Caki2 (cell line): Measurements from ENCODE around the gene AVPI1. TPM values are rescaled to one million over a fixed set of nuclear protein-coding genes. Genes with fewer than 3 reads are reported as not detected.
"Not testable (repeated sequence)": the region's sequence is repeated elsewhere in the genome, so short reads cannot be mapped to it uniquely, and the experiment has no call there.

Source experiments
- DNase-seq: peaks from one replicate; pipeline ENCODE4 v3.0.0-alpha.2; 2015; ENCODE audit warnings: low read depth
- in situ Hi-C: cut with HindIII; loops from 2 replicates; pipeline ENCODE4 v1.10.0; 2016; ENCODE audit warnings: low sequenced_read_pairs, low pct_unique_long_range_greater_than_20kb, mixed read lengths
- total RNA-seq: library from RNA; depleted of rRNA; stranded (reverse); fragments of >200 nt; shearing (Covaris generic); gene quantifications from 2 replicates; pipeline ENCODE4 v1.2.3, GENCODE V29; 2014; ENCODE audit warnings: low replicate concordance

The AVPI1 gene
- total RNA-seq, 1 experiment from 2014 or later, result 46.1 TPM

DNA sequence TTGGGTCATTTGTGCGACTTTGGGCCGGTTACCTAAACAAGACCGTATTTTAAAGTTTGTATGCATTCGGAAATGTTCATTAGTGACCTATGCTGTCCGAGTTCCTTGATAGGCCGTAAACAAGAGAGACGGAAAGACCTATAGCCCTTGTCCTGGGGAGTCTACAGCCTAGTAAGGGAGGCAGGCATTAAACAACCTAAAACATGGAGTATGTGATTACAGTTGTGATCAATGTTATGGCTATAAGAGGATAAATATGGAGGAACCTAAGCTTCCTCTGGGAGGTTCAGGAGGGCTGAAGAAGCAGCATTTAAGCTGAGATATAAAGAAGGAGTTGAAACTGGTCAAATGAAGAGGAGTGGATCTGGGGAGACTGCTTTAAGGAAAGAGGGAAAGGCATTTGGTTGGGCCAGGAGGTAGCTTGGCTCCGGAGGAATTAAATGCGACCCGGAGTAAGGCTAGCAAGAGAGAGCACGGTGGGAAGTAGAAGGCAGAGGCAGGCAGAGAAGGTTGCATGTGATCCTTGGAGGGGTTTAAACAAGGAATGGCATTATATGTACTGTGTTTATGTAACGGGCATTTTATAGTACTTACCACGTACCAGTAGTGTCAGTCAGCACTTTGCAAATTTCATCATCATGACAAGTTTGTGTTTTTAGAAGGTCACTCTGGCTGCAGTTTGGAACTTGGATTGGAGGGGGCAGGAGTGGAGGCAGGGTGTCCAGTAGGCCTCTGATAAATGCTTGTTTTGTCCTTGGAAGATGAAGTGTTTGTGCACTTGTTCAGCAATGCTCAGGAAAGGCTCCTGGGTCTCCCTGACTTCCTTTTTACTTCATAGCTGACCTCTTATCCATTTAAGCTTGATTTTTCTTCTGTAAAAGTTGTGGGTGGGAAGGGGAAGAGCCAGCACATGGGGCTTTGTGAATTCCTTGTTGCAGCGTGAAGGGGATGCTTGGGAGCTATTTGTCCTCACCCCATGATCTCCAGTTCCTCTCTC is 1.0 kb upstream of the AVPI1 start:
- in situ Hi-C loops, result no loop called here
- peak; percentile 66 for DNase-seq

DNA sequence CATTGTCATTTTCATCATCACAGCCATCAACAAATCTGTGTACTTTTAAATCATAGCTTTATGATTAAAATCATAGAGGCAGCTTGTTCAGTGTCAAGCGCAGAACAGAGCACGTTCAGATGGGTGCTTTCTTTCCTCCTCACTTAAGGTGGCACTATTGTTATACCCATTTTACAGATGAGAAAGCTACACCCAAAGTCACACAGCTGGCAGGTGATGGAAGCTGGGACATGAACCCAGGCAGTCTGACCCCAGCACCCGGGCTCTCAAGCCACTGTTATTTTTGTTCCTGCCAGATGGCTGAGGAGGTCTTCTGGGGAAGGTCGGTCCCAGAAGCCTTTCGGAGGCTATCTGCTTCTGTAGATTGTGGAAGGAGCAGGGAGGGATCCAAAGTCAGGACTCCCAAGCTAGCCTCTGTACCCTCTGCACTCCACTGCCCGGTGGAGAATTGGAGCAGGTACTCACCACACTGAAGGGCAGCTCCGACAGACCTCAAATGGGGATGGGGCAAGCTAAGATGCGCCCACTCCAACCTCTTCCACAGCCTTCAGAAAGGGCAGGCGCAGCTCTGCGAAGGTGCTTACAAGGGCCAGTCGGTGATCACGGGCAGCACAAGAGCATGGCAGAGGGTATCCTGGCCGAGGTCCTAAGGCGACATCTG is 610 bp downstream of the AVPI1 start:
- in situ Hi-C loops, result no loop called here
- peak; percentile 37 for DNase-seq

DNA sequence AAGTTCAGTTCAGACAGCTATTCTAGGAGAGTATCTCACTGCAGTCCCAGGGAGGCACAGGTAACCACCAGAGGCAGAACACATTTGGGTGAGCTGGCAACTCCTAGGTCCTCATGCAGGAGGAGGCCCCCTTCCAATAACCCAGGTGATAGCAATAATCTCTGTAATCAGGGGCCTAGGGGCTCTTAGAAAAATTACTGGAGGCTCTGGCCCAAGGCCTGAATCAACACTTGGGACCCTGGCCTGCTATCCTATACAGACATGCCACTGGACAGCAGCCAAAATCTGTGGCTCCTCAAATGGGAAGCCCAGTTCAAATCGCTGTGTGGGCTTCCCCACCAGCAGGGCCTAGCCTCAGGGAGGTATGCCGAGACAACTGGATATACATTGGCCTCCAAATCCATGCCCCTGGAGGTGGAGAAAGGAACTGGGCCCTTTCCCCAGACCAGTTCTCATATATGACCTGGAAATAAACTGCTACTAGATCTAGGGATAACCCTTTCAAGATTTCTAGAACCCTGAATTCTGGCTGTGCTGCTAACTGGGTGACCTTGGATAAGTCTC is 1.6 kb downstream of the AVPI1 start:
- DNase-seq, result peak; percentile 39
- in situ Hi-C loops, result no loop called here

DNA sequence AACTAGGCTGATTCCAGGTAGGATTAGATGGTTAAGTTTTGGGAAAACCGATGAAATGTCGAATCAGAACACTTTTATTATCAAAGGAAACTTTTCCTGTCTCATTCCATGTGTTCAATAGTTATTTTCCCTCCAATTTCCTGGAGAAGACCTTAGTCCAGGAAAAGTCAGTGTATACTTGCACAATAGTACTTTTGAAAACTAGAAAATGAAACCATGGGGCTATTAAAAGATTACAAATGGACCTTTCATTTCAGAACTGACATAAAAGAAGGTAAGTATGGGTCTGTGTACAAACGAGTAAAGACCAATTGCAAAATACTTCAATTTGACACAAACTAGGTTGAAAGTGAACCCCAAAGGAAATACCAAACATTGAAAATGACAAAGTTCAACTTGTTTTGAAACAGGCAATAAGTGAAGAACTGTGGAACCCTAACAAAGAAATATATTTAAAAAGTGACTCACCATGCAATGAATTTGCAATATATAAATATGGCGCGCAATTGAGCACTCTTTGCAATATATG is 2.1 kb downstream of the AVPI1 start:
- in situ Hi-C loops, result no loop called here

DNA sequence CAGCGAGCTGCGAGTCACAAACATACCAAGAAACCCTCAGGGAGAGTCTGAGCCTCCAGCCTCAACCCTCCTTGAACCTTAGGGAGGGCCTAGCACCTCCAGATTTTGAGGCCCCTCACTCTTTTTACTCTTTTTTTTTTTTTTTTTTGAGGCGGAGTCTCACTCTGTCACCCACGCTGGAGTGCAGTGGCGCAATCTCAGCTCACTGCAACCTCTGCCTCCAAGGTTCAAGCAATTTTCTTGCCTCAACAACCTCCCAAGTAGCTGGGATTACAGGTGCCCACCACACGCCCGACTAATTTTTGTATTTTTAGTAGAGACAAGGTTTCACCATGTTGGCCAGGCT is 2.7 kb downstream of the AVPI1 start:
- DNase-seq, in situ Hi-C loops: not testable (repeated sequence)

More for the DNA sequence above, 2.1 kb downstream of the AVPI1 start:
- DNase-seq, result no peak

DNA sequence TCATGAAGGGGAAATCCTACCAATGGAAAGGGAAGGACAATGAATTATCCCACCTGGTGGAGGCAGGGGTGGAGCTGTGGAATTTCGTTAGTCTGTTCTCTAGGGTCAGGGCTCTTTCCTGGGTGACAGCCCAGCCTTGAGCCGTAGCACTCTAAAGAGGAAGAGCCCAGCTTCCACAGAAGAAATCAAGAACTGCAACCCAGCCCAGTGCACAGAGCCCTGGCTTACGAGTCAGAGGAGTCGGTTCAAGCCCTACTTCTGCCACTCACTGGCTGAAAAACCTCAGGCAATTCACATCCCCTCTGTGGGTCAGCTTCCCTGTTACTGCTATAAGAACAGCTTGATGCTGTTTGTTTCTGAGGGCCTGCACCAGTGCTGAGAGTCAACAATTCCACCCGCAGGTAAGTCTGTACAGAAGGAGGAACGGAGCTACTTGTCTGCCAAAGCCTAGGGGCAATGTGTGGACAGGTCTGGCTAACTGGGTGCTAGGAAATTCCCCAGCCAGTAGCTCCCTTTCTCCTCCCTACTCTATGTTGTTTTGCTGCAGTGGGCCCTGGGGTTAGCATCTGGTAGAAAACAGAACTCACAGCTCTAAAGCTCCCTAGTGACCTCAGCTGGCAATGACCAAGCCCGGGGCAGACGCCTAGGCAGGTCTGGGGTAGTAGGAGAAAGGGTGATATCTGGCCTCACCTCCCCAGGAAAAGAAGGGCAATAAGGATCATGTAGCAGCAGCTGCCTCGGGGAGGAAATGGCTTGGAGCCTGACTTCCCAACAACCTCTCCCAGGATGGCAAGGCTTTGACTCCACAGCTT is 3.3 kb downstream of the AVPI1 start:
- peak; percentile 35 for DNase-seq
- in situ Hi-C loops, result no loop called here

DNA sequence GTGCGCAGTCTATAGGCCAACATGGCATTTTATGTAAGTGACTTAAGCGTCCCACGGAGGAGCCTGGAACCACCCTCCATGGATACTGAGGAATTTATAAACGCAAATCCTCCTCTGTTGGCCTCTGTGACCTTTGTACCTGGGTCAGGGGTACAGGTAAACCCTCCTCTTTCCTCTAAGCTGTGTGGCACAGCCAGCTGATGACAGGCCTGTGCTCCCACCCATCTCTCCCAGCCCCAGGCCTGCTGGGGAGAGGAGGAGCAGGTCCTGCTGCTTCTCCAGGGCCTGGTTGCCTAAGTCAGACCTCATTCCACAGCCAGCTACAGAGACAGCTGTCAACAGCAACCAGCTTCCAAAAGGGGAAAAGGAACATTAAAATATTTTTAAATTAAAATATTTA is 5.0 kb downstream of the AVPI1 start:
- in situ Hi-C loops, result no loop called here
- DNase-seq, result no peak

DNA sequence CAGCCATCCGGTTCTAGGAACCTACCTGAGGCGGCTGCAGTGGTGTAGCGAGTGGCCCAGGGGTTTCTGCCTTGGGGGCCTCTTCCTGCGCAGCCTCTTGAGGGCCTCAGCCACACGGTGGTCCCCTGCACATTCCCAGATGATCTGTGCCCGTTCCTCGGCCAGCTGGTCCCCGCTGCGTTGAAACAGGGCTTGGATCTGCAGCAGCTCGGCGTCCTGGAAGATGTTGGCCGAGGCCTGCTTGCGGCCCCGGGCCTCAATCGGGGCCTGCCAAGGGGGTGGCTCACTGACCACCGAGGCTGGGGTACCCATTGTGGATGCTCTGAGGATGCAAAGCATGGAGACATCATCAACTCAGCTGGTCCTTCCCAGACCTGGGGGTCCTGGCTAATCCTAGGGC is 7.4 kb downstream of the AVPI1 start:
- no peak for DNase-seq
- in situ Hi-C loops, result no loop called here

DNA sequence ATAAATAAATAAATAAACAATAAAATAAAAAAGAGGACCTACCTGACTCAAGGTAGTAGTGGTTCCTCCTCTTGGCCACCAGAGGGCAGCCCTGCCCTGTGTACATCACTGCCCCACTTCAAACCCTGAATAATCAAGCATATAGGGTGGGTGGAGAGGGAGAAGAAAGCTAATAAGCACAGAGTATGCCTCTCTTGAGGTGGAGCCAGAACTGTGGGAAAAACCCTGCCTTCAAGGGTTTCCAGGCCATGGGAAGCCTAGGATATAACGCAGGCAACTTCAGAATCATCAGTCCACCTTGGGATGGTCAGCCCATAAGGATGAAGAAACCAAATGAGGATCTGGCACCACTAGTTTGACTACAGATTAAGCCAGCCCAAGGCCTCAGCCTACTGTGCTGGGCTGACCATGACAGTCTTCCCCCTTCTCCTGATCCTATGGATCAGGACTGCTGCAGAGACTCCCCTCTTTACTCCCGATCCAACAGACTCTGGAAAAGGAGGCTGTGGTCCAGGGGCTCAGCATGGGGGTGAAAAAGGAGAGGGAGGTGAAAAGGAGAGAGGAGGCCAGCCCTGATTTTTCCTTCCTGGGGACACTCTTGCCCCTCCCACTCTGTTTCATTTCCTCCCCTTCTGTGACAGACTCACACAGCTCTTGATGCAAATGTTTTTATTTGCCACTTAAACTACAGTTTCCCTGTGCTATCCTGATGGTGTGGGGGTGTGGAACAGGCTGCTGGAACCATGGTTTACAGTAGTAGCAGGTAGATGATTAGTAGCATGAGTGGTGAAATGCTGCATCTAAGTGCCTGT is 10.1 kb downstream of the AVPI1 start:
- DNase-seq, result peak; percentile 37
- in situ Hi-C loops, result no loop called here

DNA sequence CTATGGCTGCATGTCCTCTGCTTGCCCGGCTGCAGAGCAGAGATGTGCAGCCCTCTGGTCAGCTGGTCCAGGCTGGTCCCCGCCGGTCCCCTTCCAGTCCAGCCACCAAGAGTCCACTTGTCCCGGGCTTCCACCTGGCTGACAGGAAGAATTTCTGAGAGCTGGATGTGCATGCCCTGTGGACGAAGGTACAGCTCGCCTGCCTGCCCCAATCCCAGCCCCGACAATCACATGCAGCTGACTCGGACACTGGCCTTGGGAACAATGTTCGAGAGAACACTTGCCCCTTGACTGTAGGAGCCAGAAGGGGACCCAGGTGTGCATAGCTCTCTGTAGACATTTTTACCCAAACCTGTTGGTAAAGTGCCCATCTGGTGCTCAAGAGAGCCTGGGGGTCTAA is 11.8 kb downstream of the AVPI1 start:
- no peak for DNase-seq
- in situ Hi-C loops, result no loop called here

DNA sequence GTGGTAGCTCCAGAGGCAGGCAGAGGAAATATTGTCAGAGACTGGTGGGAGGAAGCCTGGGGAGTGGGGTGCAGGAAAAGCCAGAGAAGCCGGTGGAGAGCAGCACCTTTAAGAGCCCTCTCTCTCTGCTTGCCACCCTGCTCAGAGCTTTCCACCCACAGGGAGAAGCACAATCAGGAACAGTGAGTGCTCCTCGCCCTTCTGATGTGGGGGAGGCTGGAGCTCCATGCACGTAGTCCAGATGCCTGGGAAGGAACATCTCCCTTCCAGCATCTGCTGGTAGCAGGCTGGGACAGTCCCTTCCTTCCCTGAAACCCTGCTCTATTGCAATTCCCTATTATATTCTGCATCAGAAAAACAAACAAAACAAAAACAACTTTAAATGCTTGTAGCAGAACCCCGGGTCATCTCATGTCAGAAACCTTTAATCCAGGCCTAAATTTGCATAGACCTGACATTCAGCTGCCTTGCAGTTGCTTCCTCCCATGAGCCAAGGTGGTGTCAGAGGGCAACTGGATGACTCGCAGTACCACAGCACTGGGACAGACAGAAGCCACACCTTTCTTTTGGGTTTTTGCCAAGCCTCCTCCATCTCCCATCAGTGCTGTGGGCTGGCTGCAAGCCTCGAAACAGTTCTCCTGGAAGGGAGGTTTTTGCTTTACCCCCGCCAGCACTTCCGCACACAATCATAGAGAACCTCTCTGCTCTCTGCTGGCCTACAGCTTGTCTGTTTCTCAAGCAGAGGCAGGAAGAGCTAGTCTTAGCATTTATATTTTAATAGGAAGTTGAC is 13.1 kb downstream of the AVPI1 start:
- in situ Hi-C loops, result no loop called here
- DNase-seq, result peak; percentile 53

DNA sequence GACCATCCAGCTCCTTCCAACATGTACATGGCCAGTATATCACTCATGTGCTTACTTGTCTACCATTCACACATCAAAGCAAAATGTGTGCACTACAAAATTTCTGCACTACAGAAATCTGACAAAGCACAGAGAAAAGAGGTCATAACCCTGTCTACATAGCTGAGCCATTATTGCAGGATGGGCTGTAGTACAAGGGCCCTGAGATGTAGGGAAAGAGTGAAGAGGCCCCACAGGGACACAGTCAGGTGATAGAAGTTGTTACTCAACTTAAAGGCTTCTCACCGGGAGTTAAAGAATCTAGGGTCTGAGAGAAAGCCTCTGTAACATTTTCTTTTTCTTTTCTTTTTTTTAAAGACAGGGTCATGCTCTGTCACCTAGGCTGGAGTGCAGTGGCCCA is 17.5 kb downstream of the AVPI1 start:
- in situ Hi-C loops, result no loop called here
- DNase-seq, result no peak

DNA sequence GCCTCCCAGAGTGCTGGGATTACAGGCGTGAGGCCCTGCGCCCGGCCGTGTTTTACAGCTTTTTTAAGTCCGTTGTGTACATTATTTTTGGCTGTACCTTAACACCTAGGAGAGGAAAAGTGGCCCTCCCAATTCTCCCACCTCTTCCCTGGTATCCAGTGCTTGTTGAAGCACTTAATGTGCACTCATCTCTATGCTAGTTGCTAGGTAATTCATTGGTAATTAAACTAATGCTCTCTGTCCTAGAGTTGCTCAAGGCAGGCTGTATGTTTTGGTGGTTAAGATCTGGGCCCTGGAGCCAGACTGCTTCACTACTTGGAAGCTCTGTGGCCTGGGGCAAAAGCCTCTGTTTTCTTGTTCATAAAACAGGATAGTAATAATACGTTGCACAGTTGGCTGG is 19.6 kb downstream of the AVPI1 start:
- no peak for DNase-seq
- in situ Hi-C loops, result no loop called here

DNA sequence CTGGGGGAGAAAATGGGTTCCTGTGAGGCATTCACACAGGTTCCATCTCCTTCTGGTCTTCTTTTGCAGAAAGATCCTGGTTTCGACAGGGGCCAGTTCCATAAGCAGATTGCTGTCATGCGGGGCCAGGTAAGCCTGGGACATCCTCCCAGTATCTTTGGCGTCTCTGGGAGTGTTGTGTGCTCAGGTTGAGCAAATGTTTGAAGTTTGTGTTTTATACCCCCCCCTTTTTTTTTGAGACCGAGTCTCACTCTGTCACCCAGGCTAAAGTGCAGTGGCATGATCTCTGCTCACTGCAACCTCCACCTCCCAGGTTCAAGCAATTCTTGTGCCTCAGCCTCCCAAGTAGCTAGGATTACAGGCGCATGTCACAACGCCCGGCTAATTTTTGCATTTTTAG is 20.0 kb downstream of the AVPI1 start:
- in situ Hi-C loops, result no loop called here
- no peak for DNase-seq

DNA sequence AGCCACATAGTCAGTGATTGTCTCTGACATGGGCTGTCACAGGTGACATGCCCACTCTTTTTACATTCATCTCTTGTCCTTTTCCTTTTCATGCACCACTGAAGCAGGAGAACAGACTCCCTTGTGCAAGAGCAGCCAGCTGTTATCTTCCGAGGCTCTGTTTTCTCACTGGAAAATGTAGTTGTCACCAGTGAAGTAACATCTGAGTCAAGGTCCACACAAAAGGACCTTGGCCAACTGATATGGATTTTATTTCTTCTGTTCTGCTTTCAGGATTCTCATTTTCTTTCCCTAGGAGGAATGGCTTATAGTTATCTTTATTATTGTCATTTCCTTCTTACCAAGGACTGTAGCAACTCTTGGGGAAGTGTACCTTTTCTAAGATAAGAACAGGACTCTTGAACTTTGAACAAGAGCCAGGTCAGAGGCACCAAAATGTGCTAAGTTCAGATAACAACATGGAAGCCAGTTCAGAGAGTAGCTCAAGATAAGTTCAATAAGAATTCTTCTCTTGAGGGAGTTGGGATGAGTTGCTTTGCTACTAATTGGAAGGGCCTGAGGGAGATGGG is 22.7 kb downstream of the AVPI1 start:
- in situ Hi-C loops, result no loop called here
- DNase-seq, result no peak

DNA sequence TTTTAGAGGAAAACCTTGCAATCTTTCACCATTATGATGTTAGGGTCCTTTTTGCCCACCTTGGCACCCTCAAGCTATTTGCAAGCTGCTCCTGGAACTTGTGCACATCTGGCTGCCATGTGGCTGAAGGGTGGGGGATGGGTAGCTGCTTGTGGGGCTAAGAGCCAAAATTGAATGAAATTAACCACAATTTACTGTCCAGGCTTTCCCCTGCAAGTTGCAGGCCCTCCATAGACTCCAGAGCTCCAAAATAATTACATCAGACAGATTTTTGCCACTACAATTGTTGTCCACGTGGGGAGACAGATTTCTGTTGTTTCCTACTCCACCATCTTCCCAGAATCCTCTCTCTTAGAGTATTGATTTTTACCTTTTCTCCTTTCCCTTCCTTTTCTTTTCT is 27.5 kb downstream of the AVPI1 start:
- DNase-seq, result no peak
- in situ Hi-C loops, result no loop called here

DNA sequence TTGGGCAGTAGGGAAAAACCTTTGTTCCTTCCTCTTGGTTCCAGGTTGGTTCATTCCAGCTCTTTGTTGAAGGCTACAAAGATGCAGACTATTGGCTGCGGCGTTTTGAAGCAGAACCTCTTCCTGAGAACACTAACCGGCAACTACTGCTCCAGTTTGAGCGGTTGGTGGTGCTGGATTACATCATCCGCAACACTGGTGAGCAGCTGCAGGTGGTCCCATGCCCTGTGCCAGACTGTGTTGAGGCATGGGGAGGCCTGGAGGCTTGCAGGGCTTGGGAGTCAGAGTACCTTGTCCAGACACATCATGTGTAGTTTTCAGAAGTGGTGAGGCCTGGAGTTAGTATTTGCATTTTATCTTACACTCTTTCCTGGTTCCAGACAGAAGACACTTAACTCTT is 30.3 kb downstream of the AVPI1 start:
- in situ Hi-C loops, result no loop called here
- DNase-seq, result no peak
